ENCODE measurements around the gene CFAP45.

The CFAP45 gene

GRCh38 chr1:159861218-159861617 is 38.7 kb downstream of the CFAP45 start:
- TF ChIP-seq, protein P1, sequence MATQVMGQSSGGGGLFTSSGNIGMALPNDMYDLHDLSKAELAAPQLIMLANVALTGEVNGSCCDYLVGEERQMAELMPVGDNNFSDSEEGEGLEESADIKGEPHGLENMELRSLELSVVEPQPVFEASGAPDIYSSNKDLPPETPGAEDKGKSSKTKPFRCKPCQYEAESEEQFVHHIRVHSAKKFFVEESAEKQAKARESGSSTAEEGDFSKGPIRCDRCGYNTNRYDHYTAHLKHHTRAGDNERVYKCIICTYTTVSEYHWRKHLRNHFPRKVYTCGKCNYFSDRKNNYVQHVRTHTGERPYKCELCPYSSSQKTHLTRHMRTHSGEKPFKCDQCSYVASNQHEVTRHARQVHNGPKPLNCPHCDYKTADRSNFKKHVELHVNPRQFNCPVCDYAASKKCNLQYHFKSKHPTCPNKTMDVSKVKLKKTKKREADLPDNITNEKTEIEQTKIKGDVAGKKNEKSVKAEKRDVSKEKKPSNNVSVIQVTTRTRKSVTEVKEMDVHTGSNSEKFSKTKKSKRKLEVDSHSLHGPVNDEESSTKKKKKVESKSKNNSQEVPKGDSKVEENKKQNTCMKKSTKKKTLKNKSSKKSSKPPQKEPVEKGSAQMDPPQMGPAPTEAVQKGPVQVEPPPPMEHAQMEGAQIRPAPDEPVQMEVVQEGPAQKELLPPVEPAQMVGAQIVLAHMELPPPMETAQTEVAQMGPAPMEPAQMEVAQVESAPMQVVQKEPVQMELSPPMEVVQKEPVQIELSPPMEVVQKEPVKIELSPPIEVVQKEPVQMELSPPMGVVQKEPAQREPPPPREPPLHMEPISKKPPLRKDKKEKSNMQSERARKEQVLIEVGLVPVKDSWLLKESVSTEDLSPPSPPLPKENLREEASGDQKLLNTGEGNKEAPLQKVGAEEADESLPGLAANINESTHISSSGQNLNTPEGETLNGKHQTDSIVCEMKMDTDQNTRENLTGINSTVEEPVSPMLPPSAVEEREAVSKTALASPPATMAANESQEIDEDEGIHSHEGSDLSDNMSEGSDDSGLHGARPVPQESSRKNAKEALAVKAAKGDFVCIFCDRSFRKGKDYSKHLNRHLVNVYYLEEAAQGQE (IDR thresholded peaks at IDR 0.05; ENCODE audit: insufficient read depth in 1 of 2, low read depth in 2 of 2, low read length in 2 of 2): no peak
- TF ChIP-seq POLR2AphosphoS5 (IDR thresholded peaks at IDR 0.05; ENCODE audit: low read depth, low read length) (no peak), SIN3A (IDR thresholded peaks at IDR 0.05; ENCODE audit: borderline replicate concordance, insufficient read depth, low read length) (no peak), TAF1 (IDR thresholded peaks at IDR 0.05; ENCODE audit: borderline replicate concordance, insufficient read depth, low read length) (no peak), FOXP2 (optimal IDR thresholded peaks at IDR 0.05; ENCODE audit: borderline replicate concordance, extremely low read depth, extremely low read length, insufficient read depth) (no peak)

DNA sequence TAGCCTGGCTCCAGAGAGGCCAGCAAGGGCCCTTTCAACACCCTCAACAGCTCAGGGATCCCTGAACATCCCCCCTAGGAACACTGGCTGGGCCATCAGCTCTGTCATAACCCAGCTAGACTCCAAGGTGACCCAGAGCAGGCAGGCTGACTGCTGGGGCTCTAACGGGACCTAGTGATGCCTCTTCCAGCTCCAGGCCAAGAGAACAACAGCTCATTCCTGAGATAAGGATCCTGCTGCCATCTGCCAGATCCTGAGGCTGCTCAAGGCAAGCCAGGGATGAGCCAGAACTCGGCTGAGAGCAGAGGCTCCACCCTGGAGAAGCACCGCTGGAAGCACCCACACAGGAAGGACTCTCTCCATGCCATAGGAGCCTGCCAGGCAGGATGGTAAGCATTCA is 39.5 kb downstream of the CFAP45 start:
- TF ChIP-seq FOXP2 (optimal IDR thresholded peaks at IDR 0.05; ENCODE audit: borderline replicate concordance, extremely low read depth, extremely low read length, insufficient read depth): no peak
- no peak for TF ChIP-seq POLR2AphosphoS5 (IDR thresholded peaks at IDR 0.05; ENCODE audit: low read depth, low read length)
- TF ChIP-seq, protein P1 (IDR thresholded peaks at IDR 0.05; ENCODE audit: insufficient read depth in 1 of 2, low read depth in 2 of 2, low read length in 2 of 2): no peak
- TF ChIP-seq TAF1 (IDR thresholded peaks at IDR 0.05; ENCODE audit: borderline replicate concordance, insufficient read depth, low read length): no peak
- TF ChIP-seq SIN3A (IDR thresholded peaks at IDR 0.05; ENCODE audit: borderline replicate concordance, insufficient read depth, low read length): no peak

- no peak for TF ChIP-seq SIN3A (IDR thresholded peaks at IDR 0.05; ENCODE audit: borderline replicate concordance, insufficient read depth, low read length)
- no peak for TF ChIP-seq TAF1 (IDR thresholded peaks at IDR 0.05; ENCODE audit: borderline replicate concordance, insufficient read depth, low read length)
- TF ChIP-seq, protein P1 (IDR thresholded peaks at IDR 0.05; ENCODE audit: insufficient read depth in 1 of 2, low read depth in 2 of 2, low read length in 2 of 2): no peak
- TF ChIP-seq POLR2AphosphoS5 (IDR thresholded peaks at IDR 0.05; ENCODE audit: low read depth, low read length): no peak
- no peak for TF ChIP-seq FOXP2 (optimal IDR thresholded peaks at IDR 0.05; ENCODE audit: borderline replicate concordance, extremely low read depth, extremely low read length, insufficient read depth)
Observed at GRCh38 chr1:159859767-159860322, 40.1 kb downstream of the CFAP45 start.

DNA sequence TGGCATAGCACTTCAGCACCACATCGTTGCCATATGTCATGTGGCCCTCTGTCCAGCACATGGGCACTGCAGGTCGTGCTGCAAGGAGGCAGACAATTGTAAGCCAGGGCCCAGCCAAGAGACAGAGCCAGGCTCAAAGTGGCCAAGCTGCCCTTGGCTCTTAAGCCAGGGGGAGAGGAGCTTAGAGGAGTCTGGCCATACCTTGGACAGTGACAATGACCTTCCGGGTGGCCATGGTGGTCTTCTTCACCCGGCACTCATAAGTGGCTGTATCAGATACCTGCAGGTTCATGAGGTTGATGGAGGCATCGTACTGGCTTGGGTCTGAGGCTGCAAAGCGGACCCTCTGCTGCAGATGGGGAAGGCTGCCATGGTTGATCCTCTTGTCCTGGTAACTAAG is 42.1 kb downstream of the CFAP45 start:
- no peak for TF ChIP-seq TAF1 (IDR thresholded peaks at IDR 0.05; ENCODE audit: borderline replicate concordance, insufficient read depth, low read length)
- TF ChIP-seq, protein P1 (IDR thresholded peaks at IDR 0.05; ENCODE audit: insufficient read depth in 1 of 2, low read depth in 2 of 2, low read length in 2 of 2): peak in 1 of 2 experiments; percentile 75; a peak in 2 of 4 replicates

- TF ChIP-seq FOXP2 (optimal IDR thresholded peaks at IDR 0.05; ENCODE audit: borderline replicate concordance, extremely low read depth, extremely low read length, insufficient read depth) (no peak), TAF1 (IDR thresholded peaks at IDR 0.05; ENCODE audit: borderline replicate concordance, insufficient read depth, low read length) (no peak), POLR2AphosphoS5 (IDR thresholded peaks at IDR 0.05; ENCODE audit: low read depth, low read length) (no peak), SIN3A (IDR thresholded peaks at IDR 0.05; ENCODE audit: borderline replicate concordance, insufficient read depth, low read length) (no peak)
- TF ChIP-seq, protein P1 (IDR thresholded peaks at IDR 0.05; ENCODE audit: insufficient read depth in 1 of 2, low read depth in 2 of 2, low read length in 2 of 2): no peak
Observed at GRCh38 chr1:159856576-159856975, 43.4 kb downstream of the CFAP45 start.
